ENCODE data around the gene ZNF777. TPM values are rescaled to one million over a fixed set of nuclear protein-coding genes. Genes with fewer than 3 reads are reported as not detected.
"Not testable (repeated sequence)": the region's sequence is repeated elsewhere in the genome, so short reads cannot be mapped to it uniquely, and the experiment has no call there.

Gene ZNF777
- total RNA-seq, 2 experiments from 2014 or later = 13.3 to 16.4 TPM

- Mint-ChIP-seq H3K4me3 (no peak overlapping the region), H3K27ac (no peak overlapping the region), H3K9me3 (ENCODE audit: low read depth) (no peaks in the 10 kb centered on the region), H3K4me1 (no peaks in the 10 kb centered on the region), H3K36me3 (ENCODE audit: low read depth) (no peaks in the 10 kb centered on the region), H3K27me3 (peaks cover 8% of the 10 kb centered on the region)
- ChIA-PET CTCF (interaction anchor here (0.6 to 1.1 kb wide), 2 partner anchors 136 to 237 kb away, joined by 3 to 4 read pairs; no protein-coding TSS in a partner anchor), POLR2A (interaction anchor here (0.5 kb wide), 1 partner anchor 57 kb away, joined by 7 read pairs; no protein-coding TSS in a partner anchor)
- DNase-seq = no peak
- intact Hi-C loops (cut with DNase I, micrococcal nuclease) = no loop called here
- ATAC-seq = no peak
Observed at GRCh38 chr7:149404825-149405224, 56.0 kb downstream of the ZNF777 start.

- ChIA-PET CTCF (interaction anchor here (0.6 to 1.1 kb wide), 2 partner anchors 135 to 236 kb away, joined by 3 to 4 read pairs; no protein-coding TSS in a partner anchor), POLR2A (interaction anchor here (0.5 kb wide), 1 partner anchor 57 kb away, joined by 7 read pairs; no protein-coding TSS in a partner anchor)
- peaks cover 8% of the 10 kb centered on the region for H3K27me3 Mint-ChIP-seq
- H3K36me3 Mint-ChIP-seq (ENCODE audit: low read depth) = no peaks in the 10 kb centered on the region
- ATAC-seq (no peak), DNase-seq (no peak)
- no peaks in the 10 kb centered on the region for H3K9me3 Mint-ChIP-seq (ENCODE audit: low read depth)
- H3K4me3 Mint-ChIP-seq = no peak overlapping the region
- no peaks in the 10 kb centered on the region for H3K4me1 Mint-ChIP-seq
- intact Hi-C loops (cut with DNase I, micrococcal nuclease) = no loop called here
- no peak overlapping the region for H3K27ac Mint-ChIP-seq
Observed at GRCh38 chr7:149404396-149404795, 56.5 kb downstream of the ZNF777 start.

GRCh38 chr7:149398195-149398820, 62.6 kb downstream of the ZNF777 start:
- Mint-ChIP-seq H3K27ac (no peak overlapping the region), H3K36me3 (ENCODE audit: low read depth) (no peaks in the 10 kb centered on the region), H3K4me1 (no peaks in the 10 kb centered on the region), H3K9me3 (ENCODE audit: low read depth) (peaks cover 10% of the 10 kb centered on the region), H3K27me3 (peaks cover 24% of the 10 kb centered on the region), H3K4me3 (no peak overlapping the region)
- intact Hi-C loops (cut with DNase I, micrococcal nuclease) = no loop called here
- ATAC-seq = no peak
- DNase-seq = no peak
- ChIA-PET POLR2A (no interaction called here), CTCF (interaction anchor here (0.6 to 1.2 kb wide), 3 partner anchors 56 to 155 kb away, joined by 3 to 4 read pairs (median 3); no protein-coding TSS in a partner anchor)

- no peak for DNase-seq
- peaks cover 24% of the 10 kb centered on the region for H3K27me3 Mint-ChIP-seq
- no peaks in the 10 kb centered on the region for H3K36me3 Mint-ChIP-seq (ENCODE audit: low read depth)
- POLR2A ChIA-PET = no interaction called here
- intact Hi-C loops (cut with DNase I, micrococcal nuclease) = no loop called here
- H3K4me1 Mint-ChIP-seq = no peaks in the 10 kb centered on the region
- CTCF ChIA-PET = interaction anchor here (0.6 to 1.2 kb wide), 3 partner anchors 22 to 81 kb away, joined by 3 read pairs; no protein-coding TSS in a partner anchor
- no peak overlapping the region for H3K27ac Mint-ChIP-seq
- H3K9me3 Mint-ChIP-seq (ENCODE audit: low read depth) = peaks cover 10% of the 10 kb centered on the region
- no peak overlapping the region for H3K4me3 Mint-ChIP-seq
- no peak for ATAC-seq
Observed at GRCh38 chr7:149397470-149398043, 63.3 kb downstream of the ZNF777 start.

- ATAC-seq, POLR2A ChIA-PET: not testable (repeated sequence)
Observed at GRCh38 chr7:149388550-149389335, 72.1 kb downstream of the ZNF777 start.

GRCh38 chr7:149386514-149386913, 74.3 kb downstream of the ZNF777 start:
- H3K27me3 Mint-ChIP-seq = peaks cover 15% of the 10 kb centered on the region

More at GRCh38 chr7:149388550-149389335, 72.1 kb downstream of the ZNF777 start:
- H3K4me3 Mint-ChIP-seq; H3K36me3 Mint-ChIP-seq (ENCODE audit: low read depth); H3K9me3 Mint-ChIP-seq (ENCODE audit: low read depth); intact Hi-C loops (cut with DNase I, micrococcal nuclease); DNase-seq; H3K4me1 Mint-ChIP-seq; H3K27ac Mint-ChIP-seq: not testable (repeated sequence)
- H3K27me3 Mint-ChIP-seq = peaks cover 13% of the 10 kb centered on the region
- CTCF ChIA-PET = interaction anchor here (0.6 kb wide), 1 partner anchor 98 kb away, joined by 3 read pairs; no protein-coding TSS in a partner anchor

GRCh38 chr7:149385195-149385950, 75.5 kb downstream of the ZNF777 start:
- ChIA-PET CTCF (no interaction called here), POLR2A (no interaction called here)
- H3K9me3 Mint-ChIP-seq (ENCODE audit: low read depth) = peaks cover 3% of the 10 kb centered on the region
- peaks cover 17% of the 10 kb centered on the region for H3K27me3 Mint-ChIP-seq
- no peak for ATAC-seq
- H3K4me3 Mint-ChIP-seq = no peak overlapping the region
- intact Hi-C loops (cut with DNase I, micrococcal nuclease) = no loop called here
- no peak for DNase-seq
- H3K27ac Mint-ChIP-seq = no peak overlapping the region
- no peaks in the 10 kb centered on the region for H3K36me3 Mint-ChIP-seq (ENCODE audit: low read depth)
- H3K4me1 Mint-ChIP-seq = no peaks in the 10 kb centered on the region

More at GRCh38 chr7:149386514-149386913, 74.3 kb downstream of the ZNF777 start:
- H3K9me3 Mint-ChIP-seq (ENCODE audit: low read depth); H3K4me1 Mint-ChIP-seq; H3K4me3 Mint-ChIP-seq; DNase-seq; POLR2A ChIA-PET; H3K27ac Mint-ChIP-seq; intact Hi-C loops (cut with DNase I, micrococcal nuclease); H3K36me3 Mint-ChIP-seq (ENCODE audit: low read depth); CTCF ChIA-PET; ATAC-seq: not testable (repeated sequence)

Other genes starting within 250 kb of the ZNF777 start
- 10 to 100 TPM in 1 of 2 experiments, 1 to 10 TPM in 1; 9.9 to 15.9 TPM for gene ZNF212, start 221.4 kb downstream of the ZNF777 start, total RNA-seq
- gene ZNF783, start 198.9 kb downstream of the ZNF777 start, total RNA-seq = 10 to 100 TPM; 14.5 to 15.4 TPM
- 10 to 100 TPM; 14.2 to 15.2 TPM for gene ZNF746, start 36.7 kb upstream of the ZNF777 start, total RNA-seq

All from activated CD4-positive, alpha-beta T cell treated with anti-CD3 and anti-CD28 coated beads for 36 hours (primary cell).